ENCODE results near the gene RANBP1. TPM values are rescaled to one million over a fixed set of nuclear protein-coding genes. Genes with fewer than 3 reads are reported as not detected.

Gene RANBP1
- total RNA-seq: 139 and 177 TPM in 2 replicates

GRCh38 chr22:20115691-20116375 lies at the start of gene RANBP1:
Gene RANBP1 (plus strand): TSS chr22:20116104. CDS start chr22:20116185, 81 bp downstream.

GRCh38 chr22:20079745-20080444 lies 36.0 kb upstream of the RANBP1 start, which contains the start of gene DGCR8:
Gene DGCR8 (plus strand): TSS chr22:20080241. CDS start chr22:20085964, 5,723 bp downstream.

GRCh38 chr22:20116951-20117632 lies 1.2 kb downstream of the RANBP1 start, which contains the start of gene TRMT2A:
Gene TRMT2A (minus strand): TSS chr22:20117226. CDS start chr22:20116906, 320 bp downstream.

GRCh38 chr22:20131597-20131858 lies 15.6 kb downstream of the RANBP1 start, which contains the start of gene ZDHHC8:
Gene ZDHHC8 (plus strand): TSS chr22:20131804. CDS start chr22:20131948, 144 bp downstream.

GRCh38 chr22:20150381-20151275 lies 34.7 kb downstream of the RANBP1 start, which contains the start of gene CCDC188:
Gene CCDC188 (minus strand): TSS chr22:20151055. CDS start chr22:20150986, 69 bp downstream.

Other genes starting within 250 kb of the RANBP1 start
- gene COMT, start 174.3 kb upstream of the RANBP1 start, total RNA-seq: 184 and 209 TPM in 2 replicates
- gene TXNRD2, start 174.3 kb upstream of the RANBP1 start, total RNA-seq: 26.7 and 29.3 TPM in 2 replicates
- gene ARVCF, start 99.3 kb upstream of the RANBP1 start, total RNA-seq: 26.8 and 39.7 TPM in 2 replicates
- 73.6 and 78.0 TPM in 2 replicates for gene TANGO2, start 95.0 kb upstream of the RANBP1 start, total RNA-seq
- 33.2 and 42.9 TPM in 2 replicates for gene DGCR8, start 35.9 kb upstream of the RANBP1 start, total RNA-seq
- gene TRMT2A, start 1.1 kb downstream of the RANBP1 start, total RNA-seq: 45.0 and 54.4 TPM in 2 replicates
- 6.6 and 10.9 TPM in 2 replicates for gene ZDHHC8, start 15.7 kb downstream of the RANBP1 start, total RNA-seq
- gene CCDC188, start 35.0 kb downstream of the RANBP1 start, total RNA-seq: 1.7 and 3.5 TPM in 2 replicates
- 0.12 and 0.13 TPM in 2 replicates for gene RTN4R, start 152.2 kb downstream of the RANBP1 start, total RNA-seq
- 63.2 and 65.3 TPM in 2 replicates for gene DGCR6L, start 204.0 kb downstream of the RANBP1 start, total RNA-seq

Data from aortic smooth muscle cell (primary cell).